GM11168 (cell line): Measurements from ENCODE around the gene KCNJ12.
"Not testable (repeated sequence)": the region's sequence is repeated elsewhere in the genome, so short reads cannot be mapped to it uniquely, and the experiment has no call there.

ENCODE experiments used
- in situ Hi-C: fragments of 300-500 bp; cut with MboI; formaldehyde crosslinking; loops from one replicate; pipeline ENCODE4 v1.12.0; 2022; ENCODE audit warnings: low sequenced_read_pairs; ENCODE audit not compliant: unreplicated experiment

KCNJ12 gene

GRCh38 chr17:21348926-21349261, 27.3 kb upstream of the KCNJ12 start:
- in situ Hi-C loops, result not testable (repeated sequence)

GRCh38 chr17:21349358-21350050, 26.7 kb upstream of the KCNJ12 start:
- in situ Hi-C loops, result not testable (repeated sequence)

- in situ Hi-C loops, result not testable (repeated sequence)
These were observed 25.7 kb upstream of the KCNJ12 start for GRCh38 chr17:21350495-21350894.

- in situ Hi-C loops, result no loop called here
These were observed 24.6 kb upstream of the KCNJ12 start for GRCh38 chr17:21351366-21352065.

- in situ Hi-C loops, result no loop called here
These were observed 23.8 kb upstream of the KCNJ12 start for GRCh38 chr17:21352221-21352980.

GRCh38 chr17:21352981-21353265, 23.2 kb upstream of the KCNJ12 start:
- in situ Hi-C loops, result no loop called here

- in situ Hi-C loops, result no loop called here
These were observed 22.7 kb upstream of the KCNJ12 start for GRCh38 chr17:21353326-21354010.

- in situ Hi-C loops, result no loop called here
These were observed 21.3 kb upstream of the KCNJ12 start for GRCh38 chr17:21354796-21355385.

- in situ Hi-C loops, result no loop called here
These were observed 20.6 kb upstream of the KCNJ12 start for GRCh38 chr17:21355586-21355985.

- in situ Hi-C loops, result no loop called here
These were observed 19.5 kb upstream of the KCNJ12 start for GRCh38 chr17:21356537-21357127.

- in situ Hi-C loops, result no loop called here
These were observed 18.9 kb upstream of the KCNJ12 start for GRCh38 chr17:21357281-21357680.

- in situ Hi-C loops, result no loop called here
These were observed 18.2 kb upstream of the KCNJ12 start for GRCh38 chr17:21357696-21358656.

GRCh38 chr17:21358682-21359482, 17.3 kb upstream of the KCNJ12 start:
- in situ Hi-C loops, result no loop called here

- in situ Hi-C loops, result no loop called here
These were observed 16.7 kb upstream of the KCNJ12 start for GRCh38 chr17:21359483-21359840.

- in situ Hi-C loops, result no loop called here
These were observed 16.1 kb upstream of the KCNJ12 start for GRCh38 chr17:21360048-21360447.

GRCh38 chr17:21361020-21361809, 14.9 kb upstream of the KCNJ12 start:
- in situ Hi-C loops, result no loop called here

GRCh38 chr17:21362331-21362931, 13.7 kb upstream of the KCNJ12 start:
- in situ Hi-C loops, result no loop called here
